GM12878 (cell line): ENCODE measurements around the gene CPLX1. TPM values are rescaled to one million over a fixed set of nuclear protein-coding genes. Genes with fewer than 3 reads are reported as not detected.

ENCODE experiments used
- ATAC-seq: fragments of 200-7000 bp; cut with Tn5 transposase; 3 replicates; pipeline ENCODE4 v1.9.1; 2020; ENCODE audit warnings: mild to moderate bottlenecking, moderate library complexity
- BruUV-seq: library from RNA; stranded (reverse); fragments of 400-500 nt; replicated peaks from 2 replicates; lab custom pipeline; 2021; lab: Mats Ljungman, UMichigan
- CTCF ChIA-PET: fragments of 300-600 bp; sonication (Branson Sonifier 250); formaldehyde crosslinking; extraction: SDS; loops from one replicate; lab custom pipeline; 2021; ENCODE audit warnings: inconsistent platforms; lab: Yijun Ruan, JAX
- POLR2A ChIA-PET: fragments of 350-600 bp; formaldehyde crosslinking; extraction: SDS; loops from one replicate; lab custom pipeline; 2021; ENCODE audit warnings: inconsistent platforms; lab: Charles Lee
- RAD21 ChIA-PET: fragments of 300-600 bp; sonication (Branson Sonifier 250); formaldehyde crosslinking; loops from one replicate; lab custom pipeline; 2023; ENCODE audit warnings: antibody characterized with exemption; ENCODE audit not compliant: unreplicated experiment; lab: Charles Lee
- SMC1A ChIA-PET: fragments of 300-600 bp; sonication (Branson Sonifier 250); formaldehyde crosslinking; loops from one replicate; lab custom pipeline; 2023; ENCODE audit not compliant: unreplicated experiment, uncharacterized antibody; lab: Charles Lee
- DNase-seq: peaks from one replicate; pipeline ENCODE4 v3.0.0-alpha.2; 2011; ENCODE audit warnings: low read depth, low spot score
- FAIRE-seq: peaks from 3 replicates; lab custom pipeline; 2011; peaks lifted over from hg19 to GRCh38; lab: Jason Lieb, UNC
- H2AFZ ChIP-seq: 2 replicates; pipeline ENCODE4 v1.6.0; 2011; ENCODE audit warnings: low read depth, low read length, control low read depth; ENCODE audit not compliant: control insufficient read depth
- H3K27ac ChIP-seq: 2 replicates; pipeline ENCODE4 v1.5.1; 2011; ENCODE audit warnings: control low read depth; ENCODE audit not compliant: control insufficient read depth, insufficient read depth
- H3K27me3 ChIP-seq, 2 experiments: replicated peaks in 1 of 2; 2 replicates each; pipeline versions ENCODE4 v1.6.0 to v1.6.1; 2011; ENCODE audit warnings: low read length in 1 of 2; ENCODE audit not compliant: control insufficient read depth in 2 of 2, insufficient read depth in 2 of 2
- H3K36me3 ChIP-seq, 2 experiments: 2 replicates each; pipeline ENCODE4 v1.5.1; 2011; ENCODE audit warnings: low read length in 1 of 2; ENCODE audit not compliant: control insufficient read depth in 2 of 2, insufficient read depth in 2 of 2
- H3K4me1 ChIP-seq: 2 replicates; pipeline ENCODE4 v1.6.1; 2011; ENCODE audit warnings: mild to moderate bottlenecking, low read length, moderate library complexity, mixed read lengths; ENCODE audit not compliant: control insufficient read depth, insufficient read depth
- H3K4me2 ChIP-seq: 2 replicates; pipeline ENCODE4 v1.6.0; 2011; ENCODE audit warnings: control low read depth; ENCODE audit not compliant: control insufficient read depth, insufficient read depth
- H3K4me3 ChIP-seq: fragments of 200-600 bp; sonication (generic); 2 replicates; pipeline ENCODE4 v1.5.1; 2016
- H3K79me2 ChIP-seq: 2 replicates; pipeline ENCODE4 v1.6.0; 2011; ENCODE audit warnings: low read length; ENCODE audit not compliant: control insufficient read depth, insufficient read depth
- H3K9ac ChIP-seq: 2 replicates; pipeline ENCODE4 v1.8.0; 2011; ENCODE audit warnings: low read length, control low read depth, mixed read lengths; ENCODE audit not compliant: control insufficient read depth, insufficient read depth
- H3K9me3 ChIP-seq: replicated peaks from 3 replicates; pipeline ENCODE4 v1.5.1; 2011; ENCODE audit warnings: mild to moderate bottlenecking, low read length; ENCODE audit not compliant: control insufficient read depth, insufficient read depth
- H4K20me1 ChIP-seq: 2 replicates; pipeline ENCODE4 v1.6.0; 2011; ENCODE audit not compliant: control insufficient read depth, insufficient read depth
- BACH1 ChIP-seq: fragments of 450-650 bp; IDR thresholded peaks from 2 replicates; pipeline ENCODE4 v1.6.1; 2017; ENCODE audit warnings: mild to moderate bottlenecking, borderline replicate concordance
- BRCA1 ChIP-seq: IDR thresholded peaks from 2 replicates; pipeline ENCODE4 v1.6.1; 2011; ENCODE audit warnings: low read depth, low read length, improper control_type of control experiment
- CBX3 ChIP-seq: fragments of 200-600 bp; sonication (generic); IDR thresholded peaks from 2 replicates; pipeline ENCODE4 v1.6.1; 2016; ENCODE audit warnings: low read depth, borderline replicate concordance
- CBX5 ChIP-seq: sonication (generic); IDR thresholded peaks from 2 replicates; pipeline ENCODE4 v1.6.1; 2016; ENCODE audit warnings: low read depth, moderate library complexity, mild to moderate bottlenecking, inconsistent platforms
- CHD2 ChIP-seq: IDR thresholded peaks from 2 replicates; pipeline ENCODE4 v1.6.1; 2011; ENCODE audit warnings: low read depth, low read length, improper control_type of control experiment, borderline replicate concordance
- EED ChIP-seq: sonication (generic); IDR thresholded peaks from 2 replicates; pipeline ENCODE4 v1.6.1; 2016; ENCODE audit warnings: antibody characterized with exemption, low read depth
- EZH2 ChIP-seq: IDR thresholded peaks from 2 replicates; pipeline ENCODE4 v1.6.1; 2012; ENCODE audit warnings: low read depth, mild to moderate bottlenecking, control low read depth, inconsistent platforms, low read length, borderline replicate concordance; ENCODE audit not compliant: control insufficient read depth
- MTA2 ChIP-seq: fragments of 450-650 bp; IDR thresholded peaks from 2 replicates; pipeline ENCODE4 v1.6.1; 2016; ENCODE audit warnings: low read depth, mild to moderate bottlenecking, moderate library complexity
- NRF1 ChIP-seq: conservative IDR thresholded peaks from 2 replicates; pipeline ENCODE4 v1.6.1; 2011; ENCODE audit warnings: mild to moderate bottlenecking, low read depth, low read length, improper control_type of control experiment
- RELB ChIP-seq: fragments of 450-650 bp; IDR thresholded peaks from 2 replicates; pipeline ENCODE4 v1.6.1; 2017; ENCODE audit warnings: low read depth, mild to moderate bottlenecking, moderate library complexity
- SMAD1 ChIP-seq: fragments of 450-650 bp; IDR thresholded peaks from 2 replicates; pipeline ENCODE4 v1.6.1; 2018; ENCODE audit warnings: mild to moderate bottlenecking, low read depth; ENCODE audit not compliant: partially characterized antibody
- SMAD5 ChIP-seq: IDR thresholded peaks from 2 replicates; pipeline ENCODE4 v1.6.1; 2016; ENCODE audit warnings: antibody characterized with exemption, low read depth
- SREBF2 ChIP-seq: IDR thresholded peaks from 2 replicates; pipeline ENCODE4 v1.6.1; 2012; ENCODE audit warnings: mild to moderate bottlenecking, low read length
- TARDBP ChIP-seq: IDR thresholded peaks from 2 replicates; pipeline ENCODE4 v1.6.1; 2016; ENCODE audit warnings: borderline replicate concordance
- YY1 ChIP-seq: IDR thresholded peaks from 2 replicates; pipeline ENCODE4 v1.6.1; 2011; ENCODE audit warnings: low read depth, mild to moderate bottlenecking, low read length
- ZNF217 ChIP-seq: fragments of 450-650 bp; IDR thresholded peaks from 2 replicates; pipeline ENCODE4 v1.6.1; 2017; ENCODE audit warnings: antibody characterized with exemption, mild to moderate bottlenecking
- WGBS: methylation state at CpG from one replicate; pipeline ENCODE4 v1.1.6; 2016; ENCODE audit warnings: low lambda C conversion rate; ENCODE audit not compliant: insufficient replicate concordance, insufficient coverage; ENCODE audit errors: missing lambda C conversion rate; 5-methylcytosine and 5-hydroxymethylcytosine counted together
- in situ Hi-C: fragments of 300-500 bp; cut with MboI; formaldehyde crosslinking; loops from 9 replicates; pipeline ENCODE4 v1.14.3; 2018; ENCODE audit warnings: mixed read lengths
- intact Hi-C: fragments of 100-400 bp; cut with micrococcal nuclease; formaldehyde crosslinking; loops from one replicate; pipeline ENCODE4 v1.14.2; 2022; ENCODE audit not compliant: unreplicated experiment
- polyA plus RNA-seq, 11 experiments: library from polyadenylated mRNA; depleted of rRNA in 4 of 11; unstranded in 6 of 11; stranded (reverse) in 5 of 11; fragments of >200 nt; fragmentation: Nextera tagmentation in 4 of 11; fragmentation: Illumina TruSeq in 1 of 11; extraction: Ambion mirVana in 4 of 11; extraction: Trizol in 1 of 11; gene quantifications; 1 replicate in 1 of 11; 2 replicates in 10 of 11; pipeline versions ENCODE4 v1.2.1 to v1.2.3, GENCODE V29; 2011 to 2016; ENCODE audit warnings: inconsistent platforms in 2 of 11, missing spikeins in 2 of 11, low read depth in 1 of 11
- total RNA-seq, 4 experiments: library from RNA; depleted of rRNA in 3 of 4; stranded (reverse); fragments of >200 nt in 3 of 4; fragmentation: Illumina TruSeq in 1 of 4; extraction: Trizol in 1 of 4; gene quantifications; 2 replicates each; pipeline versions ENCODE4 v1.2.1 to v1.2.3, GENCODE V29; 2013 to 2021
- TF ChIP-seq, protein P1 (sequence below): IDR thresholded peaks from 2 replicates; pipeline ENCODE4 v1.6.1; 2011; ENCODE audit warnings: mild to moderate bottlenecking, low read depth, low read length, moderate library complexity; ENCODE audit not compliant: insufficient replicate concordance
- TF ChIP-seq, protein P2 (sequence below), 3 experiments: IDR thresholded peaks in 2 of 3; conservative IDR thresholded peaks in 1 of 3; 2 replicates each; pipeline ENCODE4 v1.5.1; 2011; ENCODE audit warnings: low read depth in 3 of 3, low read length in 3 of 3, mild to moderate bottlenecking in 3 of 3, control low read depth in 2 of 3, moderate library complexity in 2 of 3, inconsistent platforms in 1 of 3, mixed read lengths in 1 of 3; ENCODE audit not compliant: control insufficient read depth in 2 of 3, insufficient read depth in 1 of 3; ENCODE audit errors: extremely low read depth in 1 of 3

CPLX1 gene
- total and polyA plus RNA-seq, 10 of the 15 experiments (the other 5 are each of a cell fraction or from before 2014, with no cell fraction given) = 0.04 to 1.2 (median 0.13) TPM; not detected in 5

DNA sequence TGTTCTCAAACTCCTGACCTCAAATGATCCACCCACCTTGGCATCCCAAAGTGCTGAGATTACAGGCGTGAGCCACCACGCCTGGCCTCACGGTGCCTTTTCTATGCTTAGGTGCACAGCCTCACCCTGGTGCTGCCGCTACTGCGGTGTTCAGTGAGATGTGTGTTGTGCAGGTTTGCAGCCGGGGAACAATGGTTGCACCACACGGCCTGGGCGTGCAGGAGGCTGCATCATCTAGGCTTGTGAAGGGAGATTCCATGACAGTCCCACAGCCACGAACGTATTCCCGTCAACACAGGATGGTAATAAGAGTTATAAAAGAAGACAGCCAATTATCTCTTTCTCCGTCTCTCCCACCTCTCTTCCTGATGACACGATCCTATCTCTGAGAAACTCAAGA lies 22.0 kb downstream of the CPLX1 start:
- ATAC-seq = no peak
- RAD21 ChIA-PET = no interaction called here
- Histone ChIP-seq H3K4me1 (peaks cover 6% of the 10 kb centered on the region), H3K36me3 (no peaks in the 10 kb centered on the region), H3K9me3 (peaks cover 2% of the 10 kb centered on the region; the same call in 2 of the 3 replicates), H3K9ac (no peak overlapping the region), H2AFZ (no peak overlapping the region), H3K27me3 (no peaks in the 10 kb centered on the region), H3K27ac (no peak overlapping the region), H3K79me2 (no peaks in the 10 kb centered on the region), H4K20me1 (no peaks in the 10 kb centered on the region), H3K4me2 (no peak overlapping the region), H3K4me3 (no peak overlapping the region)
- POLR2A ChIA-PET = no interaction called here
- SMC1A ChIA-PET = no interaction called here
- CTCF ChIA-PET = no interaction called here
- TF ChIP-seq SMAD1 (no peak), TARDBP (no peak), RELB (no peak), SMAD5 (no peak), BACH1 (no peak), CHD2 (no peak), EZH2 (no peak), BRCA1 (no peak), NRF1 (no peak), ZNF217 (no peak), CBX5 (no peak), YY1 (no peak), SREBF2 (no peak), MTA2 (no peak), EED (no peak), CBX3 (no peak)
- TF ChIP-seq, protein P1, sequence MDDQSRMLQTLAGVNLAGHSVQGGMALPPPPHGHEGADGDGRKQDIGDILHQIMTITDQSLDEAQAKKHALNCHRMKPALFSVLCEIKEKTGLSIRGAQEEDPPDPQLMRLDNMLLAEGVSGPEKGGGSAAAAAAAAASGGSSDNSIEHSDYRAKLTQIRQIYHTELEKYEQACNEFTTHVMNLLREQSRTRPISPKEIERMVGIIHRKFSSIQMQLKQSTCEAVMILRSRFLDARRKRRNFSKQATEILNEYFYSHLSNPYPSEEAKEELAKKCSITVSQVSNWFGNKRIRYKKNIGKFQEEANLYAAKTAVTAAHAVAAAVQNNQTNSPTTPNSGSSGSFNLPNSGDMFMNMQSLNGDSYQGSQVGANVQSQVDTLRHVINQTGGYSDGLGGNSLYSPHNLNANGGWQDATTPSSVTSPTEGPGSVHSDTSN = no peak
- TF ChIP-seq, protein P2, sequence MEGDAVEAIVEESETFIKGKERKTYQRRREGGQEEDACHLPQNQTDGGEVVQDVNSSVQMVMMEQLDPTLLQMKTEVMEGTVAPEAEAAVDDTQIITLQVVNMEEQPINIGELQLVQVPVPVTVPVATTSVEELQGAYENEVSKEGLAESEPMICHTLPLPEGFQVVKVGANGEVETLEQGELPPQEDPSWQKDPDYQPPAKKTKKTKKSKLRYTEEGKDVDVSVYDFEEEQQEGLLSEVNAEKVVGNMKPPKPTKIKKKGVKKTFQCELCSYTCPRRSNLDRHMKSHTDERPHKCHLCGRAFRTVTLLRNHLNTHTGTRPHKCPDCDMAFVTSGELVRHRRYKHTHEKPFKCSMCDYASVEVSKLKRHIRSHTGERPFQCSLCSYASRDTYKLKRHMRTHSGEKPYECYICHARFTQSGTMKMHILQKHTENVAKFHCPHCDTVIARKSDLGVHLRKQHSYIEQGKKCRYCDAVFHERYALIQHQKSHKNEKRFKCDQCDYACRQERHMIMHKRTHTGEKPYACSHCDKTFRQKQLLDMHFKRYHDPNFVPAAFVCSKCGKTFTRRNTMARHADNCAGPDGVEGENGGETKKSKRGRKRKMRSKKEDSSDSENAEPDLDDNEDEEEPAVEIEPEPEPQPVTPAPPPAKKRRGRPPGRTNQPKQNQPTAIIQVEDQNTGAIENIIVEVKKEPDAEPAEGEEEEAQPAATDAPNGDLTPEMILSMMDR (IDR thresholded peaks at IDR 0.05 in 2 of 3, conservative IDR thresholded peaks at IDR 0.05 in 1 of 3; ENCODE audit: control insufficient read depth in 2 of 3, extremely low read depth in 1 of 3, insufficient read depth in 1 of 3, low read depth in 3 of 3, low read length in 3 of 3) = no peak
- 89% methylated on average over 13 of the region's 13 CpGs for WGBS
- in situ Hi-C loops = no loop called here
- intact Hi-C loops = no loop called here
- no TSS peak for BruUV-seq
- FAIRE-seq = no peak
- no peak for DNase-seq
